K562 (cell line): ENCODE results near the gene STX12. TPM values are rescaled to one million over a fixed set of nuclear protein-coding genes. Genes with fewer than 3 reads are reported as not detected.
A peak's percentile ranks its signal among the peaks of the same experiment; 100 is the strongest.

Source experiments
- ARID1B ChIP-seq: fragments of 450-650 bp; IDR thresholded peaks from 2 replicates; pipeline ENCODE4 v1.6.1; 2016; ENCODE audit warnings: antibody characterized with exemption, mild to moderate bottlenecking, inconsistent platforms
- CBFB ChIP-seq: sonication (generic); formaldehyde crosslinking; IDR thresholded peaks from 2 replicates; pipeline ENCODE4 v1.4.0; 2020; ENCODE audit warnings: mild to moderate bottlenecking, missing genetic modification reagents
- CEBPZ ChIP-seq: fragments of 150-350 bp; IDR thresholded peaks from 2 replicates; pipeline ENCODE4 v1.6.1; 2014; ENCODE audit warnings: low read depth, mild to moderate bottlenecking, low read length, borderline replicate concordance
- DACH1 ChIP-seq: fragments of 450-650 bp; IDR thresholded peaks from 2 replicates; pipeline ENCODE4 v1.6.1; 2018; ENCODE audit not compliant: partially characterized antibody
- E2F3 ChIP-seq: fragments of 250-450 bp; sonication (Bioruptor Pico); IDR thresholded peaks from 2 replicates; pipeline ENCODE4 v1.4.0; 2020; ENCODE audit warnings: mild to moderate bottlenecking
- ILF3 ChIP-seq: fragments of 450-650 bp; IDR thresholded peaks from 2 replicates; pipeline ENCODE4 v1.6.1; 2018; ENCODE audit warnings: antibody characterized with exemption, mild to moderate bottlenecking, moderate library complexity, borderline replicate concordance
- KDM1A ChIP-seq, 2 experiments: fragments of 450-650 bp; IDR thresholded peaks; 2 replicates each; pipeline ENCODE4 v1.6.1; 2016; ENCODE audit warnings: mild to moderate bottlenecking in 2 of 2
- KDM2B ChIP-seq: fragments of 250-450 bp; sonication (Bioruptor Pico); IDR thresholded peaks from 2 replicates; pipeline ENCODE4 v1.8.0; 2021; ENCODE audit warnings: mild to moderate bottlenecking, moderate library complexity
- L3MBTL2 ChIP-seq: fragments of 450-650 bp; IDR thresholded peaks from 2 replicates; pipeline ENCODE4 v1.6.1; 2016; ENCODE audit warnings: mild to moderate bottlenecking, moderate library complexity
- PHTF2 ChIP-seq: fragments of 250-450 bp; sonication (Bioruptor Pico); IDR thresholded peaks from 2 replicates; pipeline ENCODE4 v1.5.0; 2021; ENCODE audit warnings: mild to moderate bottlenecking
- POLR2H ChIP-seq: IDR thresholded peaks from 2 replicates; pipeline ENCODE4 v1.6.1; 2016; ENCODE audit warnings: missing genetic modification characterization, low read depth, mild to moderate bottlenecking, control low read depth, missing compliant biosample characterization, moderate library complexity
- SMARCB1 ChIP-seq: IDR thresholded peaks from 2 replicates; pipeline ENCODE4 v1.6.1; 2011; ENCODE audit warnings: improper control_type of control experiment, low read depth; ENCODE audit not compliant: insufficient read length
- TCF7L2 ChIP-seq: fragments of 150-350 bp; IDR thresholded peaks from 2 replicates; pipeline ENCODE4 v1.6.1; 2016; ENCODE audit warnings: low read depth, mild to moderate bottlenecking, low read length, moderate library complexity
- ZEB2 ChIP-seq: fragments of 450-650 bp; IDR thresholded peaks from 2 replicates; pipeline ENCODE4 v1.6.1; 2016
- ZNF174 ChIP-seq: fragments of 250-450 bp; sonication (Bioruptor Pico); IDR thresholded peaks from 2 replicates; pipeline ENCODE4 v1.4.0; 2020; ENCODE audit warnings: mild to moderate bottlenecking
- ZNF224 ChIP-seq: sonication (generic); formaldehyde crosslinking; IDR thresholded peaks from 2 replicates; pipeline ENCODE4 v1.8.0; 2022; ENCODE audit warnings: mild to moderate bottlenecking, missing genetic modification reagents
- ZNF707 ChIP-seq: fragments of 250-450 bp; sonication (Bioruptor Pico); conservative IDR thresholded peaks from 2 replicates; pipeline ENCODE4 v1.8.0; 2022; ENCODE audit warnings: inconsistent platforms, mild to moderate bottlenecking, moderate library complexity
- polyA plus RNA-seq, 8 experiments: library from polyadenylated mRNA; depleted of rRNA in 4 of 8; stranded (reverse) in 5 of 8; unstranded in 3 of 8; fragments of >200 nt; fragmentation: Nextera tagmentation in 2 of 8; fragmentation: Illumina TruSeq in 1 of 8; extraction: Ambion mirVana in 2 of 8; extraction: Trizol in 1 of 8; gene quantifications; 2 replicates each; pipeline versions ENCODE4 v1.2.1 to v1.2.3, GENCODE V29; 2011 to 2014; ENCODE audit warnings: inconsistent platforms in 1 of 8, missing spikeins in 1 of 8
- total RNA-seq, 7 experiments: library from RNA; depleted of rRNA in 6 of 7; stranded (reverse); fragments of >200 nt in 6 of 7; fragmentation: Illumina TruSeq in 2 of 7; extraction: Trizol in 2 of 7; gene quantifications; 2 replicates each; pipeline versions ENCODE4 v1.2.1 to v1.2.3, GENCODE V29; 2011 to 2021; ENCODE audit warnings: low replicate concordance in 1 of 7
- TF ChIP-seq, protein P1 (sequence below): IDR thresholded peaks from 2 replicates; pipeline ENCODE4 v1.6.1; 2012; ENCODE audit warnings: low read depth, low read length, improper control_type of control experiment, borderline replicate concordance
- TF ChIP-seq, protein P2 (sequence below), 2 experiments: fragments of 450-650 bp; IDR thresholded peaks; 2 replicates each; pipeline ENCODE4 v1.6.1; 2018; ENCODE audit warnings: mild to moderate bottlenecking in 2 of 2, low read depth in 1 of 2; ENCODE audit not compliant: partially characterized antibody in 2 of 2

The STX12 gene
- total and polyA plus RNA-seq, 9 of the 15 experiments (the other 6 are each of a cell fraction or from before 2014, with no cell fraction given) = 16.9 to 31.3 (median 25.7) TPM

- no peak for TF ChIP-seq ZNF224 (CRISPR knock-in tag)
- no peak for TF ChIP-seq ZNF174 (CRISPR knock-in tag)
- peak; percentile 50 for TF ChIP-seq L3MBTL2
- TF ChIP-seq, protein P1, sequence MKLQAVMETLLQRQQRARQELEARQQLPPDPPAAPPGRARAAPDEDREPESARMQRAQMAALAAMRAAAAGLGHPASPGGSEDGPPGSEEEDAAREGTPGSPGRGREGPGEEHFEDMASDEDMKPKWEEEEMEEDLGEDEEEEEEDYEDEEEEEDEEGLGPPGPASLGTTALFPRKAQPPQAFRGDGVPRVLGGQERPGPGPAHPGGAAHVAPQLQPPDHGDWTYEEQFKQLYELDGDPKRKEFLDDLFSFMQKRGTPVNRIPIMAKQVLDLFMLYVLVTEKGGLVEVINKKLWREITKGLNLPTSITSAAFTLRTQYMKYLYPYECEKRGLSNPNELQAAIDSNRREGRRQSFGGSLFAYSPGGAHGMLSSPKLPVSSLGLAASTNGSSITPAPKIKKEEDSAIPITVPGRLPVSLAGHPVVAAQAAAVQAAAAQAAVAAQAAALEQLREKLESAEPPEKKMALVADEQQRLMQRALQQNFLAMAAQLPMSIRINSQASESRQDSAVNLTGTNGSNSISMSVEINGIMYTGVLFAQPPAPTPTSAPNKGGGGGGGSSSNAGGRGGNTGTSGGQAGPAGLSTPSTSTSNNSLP = no peak
- TF ChIP-seq ARID1B = 0 out of 2 replicates have a peak, but pooled peaks have one; percentile 7
- no peak for TF ChIP-seq ILF3
- no peak for TF ChIP-seq SMARCB1
- no peak for TF ChIP-seq TCF7L2
- TF ChIP-seq KDM2B (CRISPR knock-in tag) = 0 out of 2 replicates have a peak, but pooled peaks have one; percentile 24
- TF ChIP-seq, protein P2, sequence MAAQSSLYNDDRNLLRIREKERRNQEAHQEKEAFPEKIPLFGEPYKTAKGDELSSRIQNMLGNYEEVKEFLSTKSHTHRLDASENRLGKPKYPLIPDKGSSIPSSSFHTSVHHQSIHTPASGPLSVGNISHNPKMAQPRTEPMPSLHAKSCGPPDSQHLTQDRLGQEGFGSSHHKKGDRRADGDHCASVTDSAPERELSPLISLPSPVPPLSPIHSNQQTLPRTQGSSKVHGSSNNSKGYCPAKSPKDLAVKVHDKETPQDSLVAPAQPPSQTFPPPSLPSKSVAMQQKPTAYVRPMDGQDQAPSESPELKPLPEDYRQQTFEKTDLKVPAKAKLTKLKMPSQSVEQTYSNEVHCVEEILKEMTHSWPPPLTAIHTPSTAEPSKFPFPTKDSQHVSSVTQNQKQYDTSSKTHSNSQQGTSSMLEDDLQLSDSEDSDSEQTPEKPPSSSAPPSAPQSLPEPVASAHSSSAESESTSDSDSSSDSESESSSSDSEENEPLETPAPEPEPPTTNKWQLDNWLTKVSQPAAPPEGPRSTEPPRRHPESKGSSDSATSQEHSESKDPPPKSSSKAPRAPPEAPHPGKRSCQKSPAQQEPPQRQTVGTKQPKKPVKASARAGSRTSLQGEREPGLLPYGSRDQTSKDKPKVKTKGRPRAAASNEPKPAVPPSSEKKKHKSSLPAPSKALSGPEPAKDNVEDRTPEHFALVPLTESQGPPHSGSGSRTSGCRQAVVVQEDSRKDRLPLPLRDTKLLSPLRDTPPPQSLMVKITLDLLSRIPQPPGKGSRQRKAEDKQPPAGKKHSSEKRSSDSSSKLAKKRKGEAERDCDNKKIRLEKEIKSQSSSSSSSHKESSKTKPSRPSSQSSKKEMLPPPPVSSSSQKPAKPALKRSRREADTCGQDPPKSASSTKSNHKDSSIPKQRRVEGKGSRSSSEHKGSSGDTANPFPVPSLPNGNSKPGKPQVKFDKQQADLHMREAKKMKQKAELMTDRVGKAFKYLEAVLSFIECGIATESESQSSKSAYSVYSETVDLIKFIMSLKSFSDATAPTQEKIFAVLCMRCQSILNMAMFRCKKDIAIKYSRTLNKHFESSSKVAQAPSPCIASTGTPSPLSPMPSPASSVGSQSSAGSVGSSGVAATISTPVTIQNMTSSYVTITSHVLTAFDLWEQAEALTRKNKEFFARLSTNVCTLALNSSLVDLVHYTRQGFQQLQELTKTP (IDR thresholded peaks at IDR 0.05; ENCODE audit: low read depth in 1 of 2, partially characterized antibody in 2 of 2) = no peak
- no peak for TF ChIP-seq CEBPZ
- peak; percentile 53; the same call in 1 of the 2 replicates for TF ChIP-seq ZEB2
- TF ChIP-seq KDM1A (IDR thresholded peaks at IDR 0.05) = peak; percentile 91 to 93
- TF ChIP-seq POLR2H (tag) = 0 out of 2 replicates have a peak, but pooled peaks have one; percentile 35
- peak; percentile 77; the same call in 1 of the 2 replicates for TF ChIP-seq CBFB
- TF ChIP-seq PHTF2 (CRISPR knock-in tag) = no peak
- no peak for TF ChIP-seq ZNF707 (CRISPR knock-in tag)
- peak; percentile 40; the same call in 1 of the 2 replicates for TF ChIP-seq E2F3 (CRISPR knock-in tag)
- no peak for TF ChIP-seq DACH1
Measured at GRCh38 chr1:27772932-27773825, at the start of gene STX12 (continued).
